HL-60 (cell line): ENCODE results near the gene SUSD2.

Experiments
- DNase-seq, 2 experiments: peaks; one replicate each; pipeline ENCODE4 v3.0.0-alpha.2; 2010 to 2020; ENCODE audit warnings: low read depth in 1 of 2, low spot score in 1 of 2
- H3K27ac ChIP-seq: fragments of 250-450 bp; sonication (Bioruptor Pico); replicated peaks from 2 replicates; pipeline ENCODE4 v1.5.1; 2020; ENCODE audit warnings: mild to moderate bottlenecking, moderate library complexity
- H3K27me3 ChIP-seq: fragments of 250-450 bp; sonication (Bioruptor Pico); 2 replicates; pipeline ENCODE4 v1.5.1; 2021; ENCODE audit warnings: mild to moderate bottlenecking, moderate library complexity; ENCODE audit not compliant: insufficient read depth, poor library complexity, severe bottlenecking
- H3K4me3 ChIP-seq: replicated peaks from 2 replicates; pipeline ENCODE4 v1.5.1; 2011; ENCODE audit warnings: mild to moderate bottlenecking, control low read depth, low read length; ENCODE audit not compliant: insufficient read depth
- GABPA ChIP-seq: IDR thresholded peaks from 2 replicates; pipeline ENCODE4 v1.6.1; 2012; ENCODE audit warnings: low read depth
- POLR2AphosphoS5 ChIP-seq: IDR thresholded peaks from 2 replicates; pipeline ENCODE4 v1.6.1; 2012; ENCODE audit warnings: low read depth
- SPI1 ChIP-seq: IDR thresholded peaks from 2 replicates; pipeline ENCODE4 v1.6.1; 2012; ENCODE audit warnings: low read depth, mild to moderate bottlenecking, borderline replicate concordance
- TF ChIP-seq, protein P1 (sequence below): IDR thresholded peaks from one replicate; pipeline ENCODE4 v1.5.1; 2011; ENCODE audit warnings: low read length, control low read depth, inconsistent platforms; ENCODE audit not compliant: insufficient read depth
- TF ChIP-seq, protein P2 (sequence below): IDR thresholded peaks from 2 replicates; pipeline ENCODE4 v1.6.1; 2012; ENCODE audit warnings: low read depth; ENCODE audit not compliant: insufficient replicate concordance

The SUSD2 gene

DNA sequence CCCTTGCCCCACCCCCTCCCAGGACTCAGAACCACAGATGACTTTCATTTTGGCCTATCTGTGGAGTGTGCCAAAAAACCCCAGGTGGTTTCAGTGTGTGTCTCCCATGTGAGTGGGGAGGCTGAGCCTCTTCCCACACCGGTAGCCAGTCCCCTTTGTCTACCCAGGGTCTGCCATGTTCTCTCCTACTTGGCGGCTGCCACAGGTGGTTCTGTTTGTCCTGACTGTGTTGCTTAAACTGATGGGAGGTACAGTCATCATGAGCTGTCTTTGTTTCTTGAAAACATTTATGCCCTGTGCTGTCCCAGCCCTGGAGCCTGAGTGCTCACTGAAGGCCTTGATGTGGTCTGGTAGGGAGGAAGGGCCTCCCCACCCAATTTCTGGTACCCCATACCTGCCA lies 39.7 kb upstream of the SUSD2 start:
- TF ChIP-seq GABPA (no peak), SPI1 (no peak), POLR2AphosphoS5 (no peak)
- TF ChIP-seq, protein P1, sequence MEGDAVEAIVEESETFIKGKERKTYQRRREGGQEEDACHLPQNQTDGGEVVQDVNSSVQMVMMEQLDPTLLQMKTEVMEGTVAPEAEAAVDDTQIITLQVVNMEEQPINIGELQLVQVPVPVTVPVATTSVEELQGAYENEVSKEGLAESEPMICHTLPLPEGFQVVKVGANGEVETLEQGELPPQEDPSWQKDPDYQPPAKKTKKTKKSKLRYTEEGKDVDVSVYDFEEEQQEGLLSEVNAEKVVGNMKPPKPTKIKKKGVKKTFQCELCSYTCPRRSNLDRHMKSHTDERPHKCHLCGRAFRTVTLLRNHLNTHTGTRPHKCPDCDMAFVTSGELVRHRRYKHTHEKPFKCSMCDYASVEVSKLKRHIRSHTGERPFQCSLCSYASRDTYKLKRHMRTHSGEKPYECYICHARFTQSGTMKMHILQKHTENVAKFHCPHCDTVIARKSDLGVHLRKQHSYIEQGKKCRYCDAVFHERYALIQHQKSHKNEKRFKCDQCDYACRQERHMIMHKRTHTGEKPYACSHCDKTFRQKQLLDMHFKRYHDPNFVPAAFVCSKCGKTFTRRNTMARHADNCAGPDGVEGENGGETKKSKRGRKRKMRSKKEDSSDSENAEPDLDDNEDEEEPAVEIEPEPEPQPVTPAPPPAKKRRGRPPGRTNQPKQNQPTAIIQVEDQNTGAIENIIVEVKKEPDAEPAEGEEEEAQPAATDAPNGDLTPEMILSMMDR: no peak
- TF ChIP-seq, protein P2, sequence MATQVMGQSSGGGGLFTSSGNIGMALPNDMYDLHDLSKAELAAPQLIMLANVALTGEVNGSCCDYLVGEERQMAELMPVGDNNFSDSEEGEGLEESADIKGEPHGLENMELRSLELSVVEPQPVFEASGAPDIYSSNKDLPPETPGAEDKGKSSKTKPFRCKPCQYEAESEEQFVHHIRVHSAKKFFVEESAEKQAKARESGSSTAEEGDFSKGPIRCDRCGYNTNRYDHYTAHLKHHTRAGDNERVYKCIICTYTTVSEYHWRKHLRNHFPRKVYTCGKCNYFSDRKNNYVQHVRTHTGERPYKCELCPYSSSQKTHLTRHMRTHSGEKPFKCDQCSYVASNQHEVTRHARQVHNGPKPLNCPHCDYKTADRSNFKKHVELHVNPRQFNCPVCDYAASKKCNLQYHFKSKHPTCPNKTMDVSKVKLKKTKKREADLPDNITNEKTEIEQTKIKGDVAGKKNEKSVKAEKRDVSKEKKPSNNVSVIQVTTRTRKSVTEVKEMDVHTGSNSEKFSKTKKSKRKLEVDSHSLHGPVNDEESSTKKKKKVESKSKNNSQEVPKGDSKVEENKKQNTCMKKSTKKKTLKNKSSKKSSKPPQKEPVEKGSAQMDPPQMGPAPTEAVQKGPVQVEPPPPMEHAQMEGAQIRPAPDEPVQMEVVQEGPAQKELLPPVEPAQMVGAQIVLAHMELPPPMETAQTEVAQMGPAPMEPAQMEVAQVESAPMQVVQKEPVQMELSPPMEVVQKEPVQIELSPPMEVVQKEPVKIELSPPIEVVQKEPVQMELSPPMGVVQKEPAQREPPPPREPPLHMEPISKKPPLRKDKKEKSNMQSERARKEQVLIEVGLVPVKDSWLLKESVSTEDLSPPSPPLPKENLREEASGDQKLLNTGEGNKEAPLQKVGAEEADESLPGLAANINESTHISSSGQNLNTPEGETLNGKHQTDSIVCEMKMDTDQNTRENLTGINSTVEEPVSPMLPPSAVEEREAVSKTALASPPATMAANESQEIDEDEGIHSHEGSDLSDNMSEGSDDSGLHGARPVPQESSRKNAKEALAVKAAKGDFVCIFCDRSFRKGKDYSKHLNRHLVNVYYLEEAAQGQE: no peak

DNA sequence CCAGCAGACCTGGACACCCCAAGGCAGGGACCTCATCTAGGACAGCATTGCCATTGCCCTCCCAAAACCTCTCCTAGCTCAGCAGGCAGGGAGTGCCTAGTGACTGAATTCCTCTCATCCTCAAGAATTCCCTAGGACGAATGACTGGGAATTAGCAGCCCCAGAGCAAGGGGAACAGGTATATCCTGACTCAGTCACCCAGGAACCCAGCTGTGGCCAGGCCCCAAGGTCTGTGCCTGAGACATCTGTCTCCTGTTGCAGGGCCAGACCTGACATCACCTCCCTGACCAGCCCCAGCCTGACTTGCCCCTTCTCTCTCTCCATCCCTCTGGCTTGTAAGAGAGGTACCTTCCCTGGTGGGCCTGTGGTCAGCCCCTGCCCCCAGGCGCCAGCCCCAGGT lies 39.0 kb upstream of the SUSD2 start:
- H3K27me3 ChIP-seq: no peaks in the 10 kb centered on the region
- H3K4me3 ChIP-seq: no peak overlapping the region
- DNase-seq: no peak
- H3K27ac ChIP-seq: no peak overlapping the region
- no peak for TF ChIP-seq GABPA
- TF ChIP-seq POLR2AphosphoS5: no peak
- TF ChIP-seq, protein P2: no peak
- TF ChIP-seq, protein P1: no peak
- no peak for TF ChIP-seq SPI1

More for the DNA sequence above, 39.7 kb upstream of the SUSD2 start:
- Histone ChIP-seq H3K27ac (no peak overlapping the region), H3K4me3 (no peak overlapping the region), H3K27me3 (no peaks in the 10 kb centered on the region)
- DNase-seq: no peak

DNA sequence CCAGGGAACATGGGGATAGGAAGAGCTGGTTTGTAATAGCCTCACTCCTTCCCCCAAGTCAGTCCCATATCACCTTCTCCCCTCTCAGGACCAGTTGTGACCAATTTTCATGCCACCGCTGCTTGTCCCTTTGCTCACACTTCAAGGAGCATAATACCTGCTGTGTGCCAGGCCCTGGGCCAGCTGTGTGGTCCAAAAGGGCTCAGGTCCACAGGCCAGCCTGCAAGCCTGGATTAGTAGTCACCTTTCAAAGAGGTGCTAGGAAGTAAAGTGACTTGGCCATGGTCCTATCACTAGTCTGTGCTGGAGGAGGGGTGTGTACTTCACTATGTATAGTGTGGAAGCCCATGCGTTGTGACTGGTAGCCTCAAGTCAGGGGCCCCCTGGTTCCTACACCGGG lies 38.5 kb upstream of the SUSD2 start:
- Histone ChIP-seq H3K27me3 (no peaks in the 10 kb centered on the region), H3K4me3 (no peak overlapping the region), H3K27ac (no peak overlapping the region)
- DNase-seq: no peak
- TF ChIP-seq POLR2AphosphoS5: no peak
- TF ChIP-seq GABPA: no peak
- no peak for TF ChIP-seq SPI1
- TF ChIP-seq, protein P1: no peak
- TF ChIP-seq, protein P2: no peak
